ENCODE results near the gene GALNT2.

- TF ChIP-seq POLR2AphosphoS5 (IDR thresholded peaks at IDR 0.05; ENCODE audit: low read depth, low read length) (no peak), TAF1 (IDR thresholded peaks at IDR 0.05; ENCODE audit: low read depth, low read length) (no peak), POLR2A (IDR thresholded peaks at IDR 0.05; ENCODE audit: low read depth, low read length) (no peak), SPI1 (IDR thresholded peaks at IDR 0.05; ENCODE audit: low read depth, low read length) (no peak)
Observed at GRCh38 chr1:230112782-230113181, 45.7 kb downstream of the GALNT2 start.
